ENCODE data around the gene CYB5D1.

DNA sequence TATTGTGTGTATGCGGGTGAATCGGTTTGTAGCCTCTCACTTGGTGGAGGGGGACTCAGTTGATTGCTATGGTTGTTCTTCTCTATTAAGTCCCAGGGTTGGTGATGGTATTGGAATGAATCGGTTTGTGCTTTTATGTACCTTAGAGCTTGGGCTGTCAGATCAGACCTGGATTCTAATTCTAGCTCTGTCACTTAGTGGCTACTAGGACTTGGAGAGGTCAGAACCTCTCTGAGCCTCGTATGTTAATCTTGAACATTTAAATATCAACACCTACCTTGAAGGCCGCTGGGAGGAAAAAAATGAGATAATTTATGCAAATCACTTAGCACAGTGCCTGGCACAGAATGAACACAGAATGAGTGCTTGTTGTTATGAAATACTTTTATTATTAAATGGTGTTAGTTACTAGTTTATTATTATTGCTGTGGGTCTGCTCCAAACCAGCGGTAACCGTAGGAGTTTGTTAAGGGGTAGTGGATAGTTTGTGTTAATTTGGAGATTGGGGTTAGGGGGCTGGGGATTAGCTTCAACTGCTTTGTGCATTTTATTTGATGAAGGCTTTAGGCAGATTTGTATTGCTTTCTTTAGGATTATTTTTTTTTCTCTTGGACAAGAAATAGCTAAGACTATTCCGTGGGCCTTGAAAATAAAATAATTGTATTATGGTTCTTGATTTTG lies 20.3 kb upstream of the CYB5D1 start:
- TF ChIP-seq SPI1 (IDR thresholded peaks at IDR 0.05; ENCODE audit: low read depth, low read length), result no peak
- no peak for TF ChIP-seq POLR2AphosphoS5 (IDR thresholded peaks at IDR 0.05; ENCODE audit: low read depth, low read length)
- TF ChIP-seq POLR2A (IDR thresholded peaks at IDR 0.05; ENCODE audit: low read depth, low read length), result no peak

Data from GM12891 (cell line).